Activated T-cell treated with anti-CD3 and anti-CD28 coated beads, Interleukin-2, amount 50 U/mL, for 72 hours (primary cell): ENCODE data around the gene HIP1. TPM values are rescaled to one million over a fixed set of nuclear protein-coding genes. Genes with fewer than 3 reads are reported as not detected.
A peak's percentile ranks its signal among the peaks of the same experiment; 100 is the strongest.
"Not testable (repeated sequence)": the region's sequence is repeated elsewhere in the genome, so short reads cannot be mapped to it uniquely, and the experiment has no call there.

ENCODE experiments used
- ATAC-seq, 2 donors: fragments of 150-1000 bp; cut with Tn5 transposase; replicated peaks in 1 of 2; 2 replicates each; pipeline ENCODE4 v1.10.0; 2021; ENCODE audit warnings: moderate library complexity in 2 of 2, mild to moderate bottlenecking in 1 of 2
- DNase-seq, 2 donors: peaks; one replicate each; pipeline ENCODE4 v3.0.0; 2021 to 2022; ENCODE audit warnings: mixed read lengths in 1 of 2
- H3K27ac Mint-ChIP-seq: one replicate; pipeline ENCODE4 v1.8.0; 2022; ENCODE audit warnings: mild to moderate bottlenecking, moderate library complexity, mixed read lengths
- H3K27me3 Mint-ChIP-seq: one replicate; pipeline ENCODE4 v1.8.0; 2022; ENCODE audit warnings: low read depth, mixed read lengths
- H3K36me3 Mint-ChIP-seq, 2 donors: one replicate each; pipeline ENCODE4 v1.8.0; 2022; ENCODE audit warnings: mixed read lengths in 2 of 2, mild to moderate bottlenecking in 1 of 2; ENCODE audit not compliant: insufficient read depth in 2 of 2
- H3K4me1 Mint-ChIP-seq: one replicate; pipeline ENCODE4 v1.8.0; 2022; ENCODE audit warnings: low read depth, mixed read lengths
- H3K4me3 Mint-ChIP-seq, 2 donors: one replicate each; pipeline ENCODE4 v1.8.0; 2022; ENCODE audit warnings: mild to moderate bottlenecking in 2 of 2, mixed read lengths in 2 of 2, moderate library complexity in 2 of 2
- H3K9me3 Mint-ChIP-seq, 2 donors: one replicate each; pipeline ENCODE4 v1.8.0; 2022; ENCODE audit warnings: mixed read lengths in 2 of 2
- total RNA-seq, 2 donors: library from RNA; stranded (reverse); gene quantifications; one replicate each; pipeline ENCODE4 v1.2.3, GENCODE V29; 2022

The HIP1 gene
- total RNA-seq = 10 to 100 TPM; 10.9 to 11.4 TPM

- Mint-ChIP-seq H3K9me3 (no peaks in the 10 kb centered on the region), H3K27me3 (peaks cover 42% of the 10 kb centered on the region), H3K4me3 (peak within 1 kb of the TSS; percentile 97 to 98), H3K4me1 (peaks cover 25% of the 10 kb centered on the region), H3K36me3 (no peaks in the 10 kb centered on the region), H3K27ac (no peak within 1 kb of the TSS)
- no peak for ATAC-seq
- no peak for DNase-seq
These were observed at the start of gene HIP1 for GRCh38 chr7:75738604-75738974. Gene HIP1 (minus strand): TSS chr7:75738941. CDS start chr7:75738920, 21 bp downstream.

DNA sequence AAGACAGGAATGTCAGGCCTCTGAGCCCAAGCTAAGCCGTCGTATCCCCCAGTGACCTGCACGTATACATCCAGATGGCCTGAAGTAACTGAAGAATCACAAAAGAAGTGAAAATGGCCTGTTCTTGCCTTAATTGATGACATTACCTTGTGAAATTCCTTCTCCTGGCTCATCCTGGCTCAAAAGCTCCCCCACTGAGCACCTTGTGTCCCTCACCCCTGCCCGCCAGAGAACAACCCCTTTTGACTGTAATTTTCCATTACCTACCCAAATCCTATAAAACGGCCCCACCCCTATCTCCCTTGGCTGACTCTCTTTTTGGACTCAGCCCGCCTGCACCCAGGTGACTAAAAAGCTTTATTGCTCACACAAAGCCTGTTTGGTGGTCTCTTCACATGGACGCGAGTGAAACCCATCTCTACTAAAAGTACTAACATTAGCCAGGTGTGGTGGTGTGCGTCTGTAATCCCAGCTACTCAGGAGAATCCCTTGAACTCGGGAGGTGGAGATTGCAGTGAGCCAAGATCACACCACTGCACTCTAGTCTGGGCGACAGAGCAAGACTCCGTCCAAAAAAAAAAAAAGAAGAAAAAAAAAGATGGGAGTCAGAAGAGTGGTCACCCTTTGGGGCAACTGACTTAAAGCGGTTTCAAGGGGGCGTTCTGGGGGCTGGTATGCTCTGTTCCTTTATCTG, 49.6 kb upstream of the HIP1 start:
- not testable (repeated sequence) for H3K4me1 Mint-ChIP-seq, H3K27me3 Mint-ChIP-seq, H3K36me3 Mint-ChIP-seq, H3K27ac Mint-ChIP-seq, H3K9me3 Mint-ChIP-seq, DNase-seq, ATAC-seq, H3K4me3 Mint-ChIP-seq

- not testable (repeated sequence) for H3K4me3 Mint-ChIP-seq, H3K27ac Mint-ChIP-seq, ATAC-seq, H3K36me3 Mint-ChIP-seq, DNase-seq, H3K9me3 Mint-ChIP-seq
- Mint-ChIP-seq H3K27me3 (peaks cover 45% of the 10 kb centered on the region), H3K4me1 (peaks cover 16% of the 10 kb centered on the region)
These were observed 44.3 kb upstream of the HIP1 start for GRCh38 chr7:75783058-75783457.

DNA sequence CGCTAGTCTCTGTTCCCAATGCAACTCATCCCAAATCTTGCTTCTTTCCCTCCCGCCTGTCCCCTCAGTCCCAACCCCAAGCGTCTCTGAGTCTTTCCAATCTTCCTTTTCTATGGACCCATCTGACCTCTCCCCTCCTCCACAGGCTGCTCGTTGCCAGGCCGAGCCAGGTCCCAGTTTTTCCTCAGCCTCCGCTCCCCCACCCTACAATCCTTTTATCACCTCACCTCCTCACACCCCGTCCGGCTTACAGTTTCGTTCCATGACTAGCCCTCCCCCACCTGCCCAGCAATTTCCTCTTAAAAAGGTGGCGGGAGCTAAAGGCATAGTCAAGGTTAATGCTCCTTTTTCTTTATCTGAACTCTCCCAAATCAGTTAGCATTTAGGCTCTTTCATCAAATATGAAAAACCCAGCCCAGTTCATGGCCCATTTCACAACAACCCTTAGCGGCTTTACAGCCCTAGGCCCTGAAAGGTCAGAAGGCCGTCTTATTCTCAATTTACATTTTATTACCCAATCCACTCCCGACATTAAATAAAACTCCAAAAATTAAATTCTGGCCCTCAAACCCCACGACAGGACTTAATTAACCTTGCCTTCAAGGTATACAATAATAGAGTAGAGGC, 42.0 kb upstream of the HIP1 start:
- Mint-ChIP-seq H3K27me3 (peaks cover 45% of the 10 kb centered on the region), H3K4me1 (peaks cover 39% of the 10 kb centered on the region)
- not testable (repeated sequence) for H3K36me3 Mint-ChIP-seq, H3K9me3 Mint-ChIP-seq, DNase-seq, H3K27ac Mint-ChIP-seq, H3K4me3 Mint-ChIP-seq, ATAC-seq

GRCh38 chr7:75779516-75779915, 40.8 kb upstream of the HIP1 start:
- ATAC-seq, H3K4me3 Mint-ChIP-seq: not testable (repeated sequence)

GRCh38 chr7:75779035-75779434, 40.3 kb upstream of the HIP1 start:
- not testable (repeated sequence) for H3K9me3 Mint-ChIP-seq, ATAC-seq, H3K4me3 Mint-ChIP-seq, DNase-seq, H3K27ac Mint-ChIP-seq, H3K36me3 Mint-ChIP-seq
- peaks cover 45% of the 10 kb centered on the region for H3K27me3 Mint-ChIP-seq
- peaks cover 49% of the 10 kb centered on the region for H3K4me1 Mint-ChIP-seq

More at GRCh38 chr7:75779516-75779915, 40.8 kb upstream of the HIP1 start:
- H3K9me3 Mint-ChIP-seq, H3K36me3 Mint-ChIP-seq, H3K27ac Mint-ChIP-seq, DNase-seq: not testable (repeated sequence)
- Mint-ChIP-seq H3K4me1 (peaks cover 49% of the 10 kb centered on the region), H3K27me3 (peaks cover 45% of the 10 kb centered on the region)

GRCh38 chr7:75776295-75776971, 37.7 kb upstream of the HIP1 start:
- peak; percentile 56 to 65 for DNase-seq
- peaks cover 0 to 3% of the 10 kb centered on the region in 2 donors for H3K9me3 Mint-ChIP-seq
- H3K4me3 Mint-ChIP-seq = peak overlapping the region; percentile 11 to 21
- peaks cover 25% of the 10 kb centered on the region for H3K27me3 Mint-ChIP-seq
- ATAC-seq = peak; percentile 96 to 98
- H3K4me1 Mint-ChIP-seq = peaks cover 61% of the 10 kb centered on the region
- H3K27ac Mint-ChIP-seq = peak overlapping the region; percentile 81
- no peaks in the 10 kb centered on the region for H3K36me3 Mint-ChIP-seq

- not testable (repeated sequence) for ATAC-seq, H3K27me3 Mint-ChIP-seq, H3K9me3 Mint-ChIP-seq, H3K27ac Mint-ChIP-seq, DNase-seq, H3K36me3 Mint-ChIP-seq, H3K4me3 Mint-ChIP-seq
- peaks cover 54% of the 10 kb centered on the region for H3K4me1 Mint-ChIP-seq
These were observed 35.2 kb upstream of the HIP1 start for GRCh38 chr7:75773958-75774357.

- no peak for DNase-seq
- H3K36me3 Mint-ChIP-seq = no peaks in the 10 kb centered on the region
- ATAC-seq = no peak
- peaks cover 0 to 3% of the 10 kb centered on the region in 2 donors for H3K9me3 Mint-ChIP-seq
- no peaks in the 10 kb centered on the region for H3K27me3 Mint-ChIP-seq
- H3K27ac Mint-ChIP-seq = peak within 1 kb of the TSS; percentile 22
- H3K4me3 Mint-ChIP-seq = no peak within 1 kb of the TSS
- H3K4me1 Mint-ChIP-seq = peaks cover 38% of the 10 kb centered on the region
These were observed 33.6 kb upstream of the HIP1 start, which contains the start of gene CCL26 for GRCh38 chr7:75772081-75773077. Gene CCL26 (minus strand): TSS chr7:75772211. CDS start chr7:75772176, 35 bp downstream.

GRCh38 chr7:75771224-75771623, 32.5 kb upstream of the HIP1 start:
- no peak overlapping the region for H3K27ac Mint-ChIP-seq
- ATAC-seq (no peak), DNase-seq (no peak)
- H3K9me3 Mint-ChIP-seq = no peaks in the 10 kb centered on the region
- H3K27me3 Mint-ChIP-seq = no peaks in the 10 kb centered on the region
- no peak overlapping the region for H3K4me3 Mint-ChIP-seq
- H3K4me1 Mint-ChIP-seq = peaks cover 26% of the 10 kb centered on the region
- H3K36me3 Mint-ChIP-seq = no peaks in the 10 kb centered on the region

DNA sequence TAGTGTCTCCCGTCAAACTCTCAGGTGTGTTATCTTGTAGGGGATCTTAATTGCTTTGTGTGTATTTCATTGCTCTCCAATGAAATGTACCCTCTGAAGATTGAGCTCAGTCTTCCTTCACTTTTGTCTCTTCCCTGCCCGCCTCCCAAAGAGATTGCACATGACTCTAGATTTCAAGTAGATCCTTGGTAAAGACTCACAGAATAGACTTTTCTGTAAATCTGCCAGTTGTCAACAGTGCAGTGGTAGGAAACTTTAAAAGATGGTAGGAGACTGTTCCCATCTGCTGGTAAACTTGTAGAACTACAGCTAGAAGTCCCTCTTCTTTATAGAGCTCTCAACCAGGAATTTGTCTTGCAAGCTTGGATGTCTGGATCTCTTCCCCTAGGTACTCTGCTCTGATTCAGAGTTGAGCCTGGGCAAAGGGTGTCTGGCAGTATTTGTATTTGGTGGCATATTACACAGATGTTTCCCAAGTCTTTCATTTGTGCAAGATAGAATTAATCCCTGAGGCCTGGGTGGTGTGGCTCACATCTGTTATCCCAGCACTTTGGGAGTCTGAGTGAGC, 23.7 kb upstream of the HIP1 start:
- ATAC-seq = peak; percentile 75 to 76
- H3K4me1 Mint-ChIP-seq = no peaks in the 10 kb centered on the region
- no peak for DNase-seq
- no peaks in the 10 kb centered on the region for H3K9me3 Mint-ChIP-seq
- no peaks in the 10 kb centered on the region for H3K27me3 Mint-ChIP-seq
- H3K36me3 Mint-ChIP-seq = no peaks in the 10 kb centered on the region
- no peak overlapping the region for H3K4me3 Mint-ChIP-seq
- no peak overlapping the region for H3K27ac Mint-ChIP-seq

GRCh38 chr7:75761801-75762200, 23.1 kb upstream of the HIP1 start:
- not testable (repeated sequence) for H3K9me3 Mint-ChIP-seq, ATAC-seq

More at GRCh38 chr7:75761801-75762200, 23.1 kb upstream of the HIP1 start:
- not testable (repeated sequence) for H3K4me1 Mint-ChIP-seq, H3K27me3 Mint-ChIP-seq, H3K27ac Mint-ChIP-seq, H3K4me3 Mint-ChIP-seq, DNase-seq, H3K36me3 Mint-ChIP-seq
